ENCODE results near the gene SYCP2L. TPM values are rescaled to one million over a fixed set of nuclear protein-coding genes. Genes with fewer than 3 reads are reported as not detected.
A peak's percentile ranks its signal among the peaks of the same experiment; 100 is the strongest.

The SYCP2L gene
- total and polyA plus RNA-seq, 9 of the 15 experiments (the other 6 are each of a cell fraction or from before 2014, with no cell fraction given) = 12.4 to 46.9 (median 22.0) TPM

- no peak for TF ChIP-seq CUX1 (CRISPR knock-in tag; IDR thresholded peaks at IDR 0.05)
- TF ChIP-seq ATF7 (IDR thresholded peaks at IDR 0.05) = peak; percentile 57; the same call in 1 of the 2 replicates
- TF ChIP-seq ZNF77 (CRISPR knock-in tag; IDR thresholded peaks at IDR 0.05) = no peak
- no peak for TF ChIP-seq ZNF551 (CRISPR knock-in tag; IDR thresholded peaks at IDR 0.05)
- TF ChIP-seq ZC3H4 (CRISPR knock-in tag; IDR thresholded peaks at IDR 0.05; ENCODE audit: borderline replicate concordance) = no peak
- no peak for TF ChIP-seq SMAD3 (CRISPR knock-in tag; conservative IDR thresholded peaks at IDR 0.05)
- no peak for TF ChIP-seq HLTF (IDR thresholded peaks at IDR 0.05)
- no peak for TF ChIP-seq WHSC1 (IDR thresholded peaks at IDR 0.05; ENCODE audit: low read length)
- TF ChIP-seq ATF6 (CRISPR knock-in tag; IDR thresholded peaks at IDR 0.05) = no peak
- TF ChIP-seq ZNF41 (CRISPR knock-in tag; conservative IDR thresholded peaks at IDR 0.05) = no peak
- no peak for TF ChIP-seq ZNF197 (CRISPR knock-in tag; IDR thresholded peaks at IDR 0.05; ENCODE audit: low read depth)
- TF ChIP-seq CEBPB (tag; IDR thresholded peaks at IDR 0.05) = peak; percentile 92
- no peak for TF ChIP-seq POU5F1 (IDR thresholded peaks at IDR 0.05; ENCODE audit: borderline replicate concordance, low read depth, low read length, partially characterized antibody)
- TF ChIP-seq JUND (IDR thresholded peaks at IDR 0.05; ENCODE audit: borderline replicate concordance, low read depth, low read length) = 0 out of 2 replicates have a peak, but pooled peaks have one; percentile 10
- TF ChIP-seq JUND (tag; IDR thresholded peaks at IDR 0.05; ENCODE audit: borderline replicate concordance, low read depth, low read length) = no peak
- TF ChIP-seq ZNF408 (CRISPR knock-in tag; IDR thresholded peaks at IDR 0.05; ENCODE audit: low read depth) = no peak
- TF ChIP-seq HIVEP1 (CRISPR knock-in tag; IDR thresholded peaks at IDR 0.05) = no peak
- no peak for TF ChIP-seq THRB (CRISPR knock-in tag; conservative IDR thresholded peaks at IDR 0.05)
- TF ChIP-seq RBBP5 (IDR thresholded peaks at IDR 0.05; ENCODE audit: borderline replicate concordance, insufficient read depth, low read length, poor library complexity, severe bottlenecking) = no peak
- TF ChIP-seq ZNF668 (CRISPR knock-in tag; IDR thresholded peaks at IDR 0.05) = no peak
- TF ChIP-seq ZFPM2 (CRISPR knock-in tag; IDR thresholded peaks at IDR 0.05) = no peak
- TF ChIP-seq SP1 (CRISPR knock-in tag; IDR thresholded peaks at IDR 0.05) = no peak
- TF ChIP-seq LCOR (CRISPR knock-in tag; IDR thresholded peaks at IDR 0.05) = no peak
Observed at GRCh38 chr6:11018225-11018624, 131.4 kb downstream of the SYCP2L start (continued).
